Suprapubic skin (tissue), 4 donors: ENCODE data around the gene DGKH.

Experiments used
- POLR2A ChIP-seq, 2 donors: fragments of 450-650 bp; IDR thresholded peaks; one replicate each; pipeline ENCODE4 v1.6.1; 2017; ENCODE audit warnings: antibody characterized with exemption in 2 of 2, mild to moderate bottlenecking in 2 of 2, moderate library complexity in 2 of 2
- POLR2AphosphoS5 ChIP-seq, 3 donors: sonication (generic); formaldehyde crosslinking; IDR thresholded peaks; one replicate each; pipeline ENCODE4 v1.6.1; 2017; ENCODE audit warnings: antibody characterized with exemption in 3 of 3
- TF ChIP-seq, protein P1 (sequence below), 2 donors: fragments of 200-600 bp in 1 of 2; fragments of 450-650 bp in 1 of 2; sonication (generic) in 1 of 2; IDR thresholded peaks; one replicate each; pipeline ENCODE4 v1.5.1; 2016 to 2019; ENCODE audit warnings: antibody characterized with exemption in 2 of 2, mild to moderate bottlenecking in 1 of 2, moderate library complexity in 1 of 2

DNA sequence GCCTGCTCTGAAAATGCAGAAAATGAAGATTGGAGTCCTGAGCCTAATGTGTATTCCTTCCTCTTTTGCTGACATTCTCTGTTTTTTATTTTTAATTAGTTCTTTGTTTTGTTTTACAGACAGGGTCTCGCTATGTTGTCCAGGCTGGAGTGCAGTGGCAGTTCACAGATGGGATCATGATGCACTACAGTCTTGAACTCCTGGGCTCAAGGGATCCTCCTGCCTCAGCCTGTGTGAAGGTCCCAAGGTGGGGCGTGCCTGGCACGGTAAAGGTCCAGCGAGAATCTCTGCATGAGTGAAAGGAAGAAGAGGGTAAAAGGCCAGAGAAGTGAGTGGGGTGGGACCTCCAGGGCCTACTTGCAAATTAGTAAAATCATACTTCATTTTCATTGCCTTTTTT, 34.3 kb upstream of the DGKH start:
- TF ChIP-seq, protein P1, sequence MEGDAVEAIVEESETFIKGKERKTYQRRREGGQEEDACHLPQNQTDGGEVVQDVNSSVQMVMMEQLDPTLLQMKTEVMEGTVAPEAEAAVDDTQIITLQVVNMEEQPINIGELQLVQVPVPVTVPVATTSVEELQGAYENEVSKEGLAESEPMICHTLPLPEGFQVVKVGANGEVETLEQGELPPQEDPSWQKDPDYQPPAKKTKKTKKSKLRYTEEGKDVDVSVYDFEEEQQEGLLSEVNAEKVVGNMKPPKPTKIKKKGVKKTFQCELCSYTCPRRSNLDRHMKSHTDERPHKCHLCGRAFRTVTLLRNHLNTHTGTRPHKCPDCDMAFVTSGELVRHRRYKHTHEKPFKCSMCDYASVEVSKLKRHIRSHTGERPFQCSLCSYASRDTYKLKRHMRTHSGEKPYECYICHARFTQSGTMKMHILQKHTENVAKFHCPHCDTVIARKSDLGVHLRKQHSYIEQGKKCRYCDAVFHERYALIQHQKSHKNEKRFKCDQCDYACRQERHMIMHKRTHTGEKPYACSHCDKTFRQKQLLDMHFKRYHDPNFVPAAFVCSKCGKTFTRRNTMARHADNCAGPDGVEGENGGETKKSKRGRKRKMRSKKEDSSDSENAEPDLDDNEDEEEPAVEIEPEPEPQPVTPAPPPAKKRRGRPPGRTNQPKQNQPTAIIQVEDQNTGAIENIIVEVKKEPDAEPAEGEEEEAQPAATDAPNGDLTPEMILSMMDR (IDR thresholded peaks at IDR 0.05) = no peak
- no peak for TF ChIP-seq POLR2AphosphoS5 (IDR thresholded peaks at IDR 0.05)
- TF ChIP-seq POLR2A (IDR thresholded peaks at IDR 0.05) = no peak
